Panc1 (cell line): ENCODE results near the gene XK. TPM values are rescaled to one million over a fixed set of nuclear protein-coding genes. Genes with fewer than 3 reads are reported as not detected.

ENCODE experiments used
- ATAC-seq: fragments of 200-7000 bp; cut with Tn5 transposase; 2 replicates; pipeline ENCODE4 v1.9.1; 2020; ENCODE audit warnings: mild to moderate bottlenecking, moderate library complexity
- BruUV-seq: library from RNA; stranded (reverse); fragments of 400-500 nt; replicated peaks from 2 replicates; lab custom pipeline; 2021; lab: Mats Ljungman, UMichigan
- CTCF ChIA-PET: fragments of 300-600 bp; sonication (Branson Sonifier 250); formaldehyde crosslinking; loops from one replicate; lab custom pipeline; 2022; ENCODE audit warnings: antibody characterized with exemption; lab: Charles Lee
- POLR2A ChIA-PET: fragments of 300-600 bp; sonication (Branson Sonifier 250); formaldehyde crosslinking; loops from one replicate; lab custom pipeline; 2022; ENCODE audit warnings: antibody characterized with exemption; lab: Charles Lee
- DNase-seq: peaks from one replicate; pipeline ENCODE4 v3.0.0-alpha.2; 2010; ENCODE audit warnings: low read depth, low spot score
- H3K27ac ChIP-seq: 2 replicates; pipeline ENCODE4 v1.5.1; 2011; ENCODE audit warnings: mild to moderate bottlenecking, low read length, inconsistent platforms
- H3K27me3 ChIP-seq: fragments of 200-500 bp; sonication (Bioruptor generic); 2 replicates; pipeline ENCODE4 v1.6.0; 2014; ENCODE audit warnings: low read length, inconsistent platforms; ENCODE audit not compliant: control insufficient read depth, insufficient read depth
- H3K36me3 ChIP-seq: fragments of 200-500 bp; sonication (Bioruptor generic); 2 replicates; pipeline ENCODE4 v1.5.1; 2014; ENCODE audit warnings: inconsistent platforms, mild to moderate bottlenecking, low read length, moderate library complexity; ENCODE audit not compliant: control insufficient read depth, insufficient read depth
- H3K4me1 ChIP-seq: 2 replicates; pipeline ENCODE4 v1.5.1; 2011; ENCODE audit warnings: inconsistent platforms, mild to moderate bottlenecking, low read length, moderate library complexity; ENCODE audit not compliant: control insufficient read depth, insufficient read depth
- H3K4me3 ChIP-seq, 2 experiments: 2 replicates each; pipeline ENCODE4 v1.5.1; 2011 to 2012; ENCODE audit warnings: low read depth in 2 of 2, low read length in 2 of 2, mild to moderate bottlenecking in 2 of 2, inconsistent platforms in 1 of 2, moderate library complexity in 1 of 2
- H3K9me3 ChIP-seq: fragments of 200-500 bp; sonication (Bioruptor generic); 2 replicates; pipeline ENCODE4 v1.5.1; 2014; ENCODE audit warnings: low read depth, mild to moderate bottlenecking, inconsistent platforms, low read length, moderate library complexity; ENCODE audit not compliant: control insufficient read depth, insufficient read depth
- POLR2AphosphoS5 ChIP-seq: IDR thresholded peaks from 2 replicates; pipeline ENCODE4 v1.6.1; 2012; ENCODE audit warnings: mild to moderate bottlenecking, low read depth, low read length, moderate library complexity
- SIN3A ChIP-seq: IDR thresholded peaks from 2 replicates; pipeline ENCODE4 v1.6.1; 2012; ENCODE audit warnings: low read depth, mild to moderate bottlenecking, low read length, moderate library complexity, borderline replicate concordance; ENCODE audit not compliant: insufficient read depth
- TCF7L2 ChIP-seq: IDR thresholded peaks from 2 replicates; pipeline ENCODE4 v1.6.1; 2011; ENCODE audit warnings: mild to moderate bottlenecking, low read depth, low read length, inconsistent platforms
- in situ Hi-C: cut with HindIII; loops from 2 replicates; pipeline ENCODE4 v1.10.0; 2016; ENCODE audit warnings: low sequenced_read_pairs, low pct_unique_long_range_greater_than_20kb
- intact Hi-C: fragments of 100-400 bp; cut with micrococcal nuclease; formaldehyde crosslinking; loops from one replicate; pipeline ENCODE4 v1.10.0; 2022; ENCODE audit not compliant: unreplicated experiment
- total RNA-seq: library from RNA; stranded (reverse); gene quantifications from one replicate; pipeline ENCODE4 v1.2.1, GENCODE V29; 2021; ENCODE audit not compliant: unreplicated experiment
- TF ChIP-seq, protein P1 (sequence below), 2 experiments: IDR thresholded peaks; 2 replicates each; pipeline ENCODE4 v1.6.1; 2011 to 2012; ENCODE audit warnings: low read depth in 2 of 2, control low read depth in 1 of 2, low read length in 1 of 2, mild to moderate bottlenecking in 1 of 2, moderate library complexity in 1 of 2; ENCODE audit not compliant: insufficient read depth in 1 of 2
- TF ChIP-seq, protein P2 (sequence below): fragments of 450-650 bp; IDR thresholded peaks from 2 replicates; pipeline ENCODE4 v1.5.1; 2017; ENCODE audit warnings: mild to moderate bottlenecking

Gene XK
- total RNA-seq, 1 experiment from 2014 or later = 1.3 TPM

DNA sequence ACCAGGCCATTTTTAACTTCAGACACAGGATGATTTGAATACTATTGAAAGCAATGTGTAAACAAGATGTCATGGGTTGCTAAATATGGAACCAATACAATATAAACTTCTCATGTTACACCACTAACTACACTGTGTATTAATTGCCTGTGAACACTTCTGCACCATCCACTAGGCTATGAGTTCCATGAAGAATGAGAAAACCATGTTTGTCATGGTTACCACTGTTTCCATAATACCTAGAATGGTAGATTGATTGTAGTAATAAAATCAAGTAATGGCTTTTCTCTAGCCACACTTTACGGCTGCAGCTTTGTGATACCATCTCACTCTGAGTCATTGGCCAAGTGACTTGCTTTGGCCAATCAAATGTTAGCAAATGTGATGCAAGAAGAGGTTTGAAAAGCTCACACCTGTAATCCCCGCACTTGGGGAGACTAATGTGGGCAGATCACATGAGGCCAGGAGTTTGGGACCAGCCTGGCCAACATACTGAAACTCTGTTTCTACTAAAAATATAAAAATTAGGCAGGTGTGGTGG, 74.4 kb downstream of the XK start:
- intact Hi-C loops (no loop called here), in situ Hi-C loops (no loop called here)
- Histone ChIP-seq H3K9me3 (no peaks in the 10 kb centered on the region), H3K27me3 (no peaks in the 10 kb centered on the region), H3K36me3 (no peaks in the 10 kb centered on the region), H3K4me1 (no peaks in the 10 kb centered on the region), H3K4me3 (no peak overlapping the region), H3K27ac (no peak overlapping the region)
- BruUV-seq = no TSS peak
- ATAC-seq = no peak
- ChIA-PET CTCF (no interaction called here), POLR2A (no interaction called here)
- no peak for DNase-seq
- TF ChIP-seq, protein P1, sequence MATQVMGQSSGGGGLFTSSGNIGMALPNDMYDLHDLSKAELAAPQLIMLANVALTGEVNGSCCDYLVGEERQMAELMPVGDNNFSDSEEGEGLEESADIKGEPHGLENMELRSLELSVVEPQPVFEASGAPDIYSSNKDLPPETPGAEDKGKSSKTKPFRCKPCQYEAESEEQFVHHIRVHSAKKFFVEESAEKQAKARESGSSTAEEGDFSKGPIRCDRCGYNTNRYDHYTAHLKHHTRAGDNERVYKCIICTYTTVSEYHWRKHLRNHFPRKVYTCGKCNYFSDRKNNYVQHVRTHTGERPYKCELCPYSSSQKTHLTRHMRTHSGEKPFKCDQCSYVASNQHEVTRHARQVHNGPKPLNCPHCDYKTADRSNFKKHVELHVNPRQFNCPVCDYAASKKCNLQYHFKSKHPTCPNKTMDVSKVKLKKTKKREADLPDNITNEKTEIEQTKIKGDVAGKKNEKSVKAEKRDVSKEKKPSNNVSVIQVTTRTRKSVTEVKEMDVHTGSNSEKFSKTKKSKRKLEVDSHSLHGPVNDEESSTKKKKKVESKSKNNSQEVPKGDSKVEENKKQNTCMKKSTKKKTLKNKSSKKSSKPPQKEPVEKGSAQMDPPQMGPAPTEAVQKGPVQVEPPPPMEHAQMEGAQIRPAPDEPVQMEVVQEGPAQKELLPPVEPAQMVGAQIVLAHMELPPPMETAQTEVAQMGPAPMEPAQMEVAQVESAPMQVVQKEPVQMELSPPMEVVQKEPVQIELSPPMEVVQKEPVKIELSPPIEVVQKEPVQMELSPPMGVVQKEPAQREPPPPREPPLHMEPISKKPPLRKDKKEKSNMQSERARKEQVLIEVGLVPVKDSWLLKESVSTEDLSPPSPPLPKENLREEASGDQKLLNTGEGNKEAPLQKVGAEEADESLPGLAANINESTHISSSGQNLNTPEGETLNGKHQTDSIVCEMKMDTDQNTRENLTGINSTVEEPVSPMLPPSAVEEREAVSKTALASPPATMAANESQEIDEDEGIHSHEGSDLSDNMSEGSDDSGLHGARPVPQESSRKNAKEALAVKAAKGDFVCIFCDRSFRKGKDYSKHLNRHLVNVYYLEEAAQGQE (IDR thresholded peaks at IDR 0.05; ENCODE audit: insufficient read depth in 1 of 2, low read depth in 2 of 2, low read length in 1 of 2) = no peak
- TF ChIP-seq POLR2AphosphoS5 (no peak), TCF7L2 (no peak), SIN3A (no peak)
- TF ChIP-seq, protein P2, sequence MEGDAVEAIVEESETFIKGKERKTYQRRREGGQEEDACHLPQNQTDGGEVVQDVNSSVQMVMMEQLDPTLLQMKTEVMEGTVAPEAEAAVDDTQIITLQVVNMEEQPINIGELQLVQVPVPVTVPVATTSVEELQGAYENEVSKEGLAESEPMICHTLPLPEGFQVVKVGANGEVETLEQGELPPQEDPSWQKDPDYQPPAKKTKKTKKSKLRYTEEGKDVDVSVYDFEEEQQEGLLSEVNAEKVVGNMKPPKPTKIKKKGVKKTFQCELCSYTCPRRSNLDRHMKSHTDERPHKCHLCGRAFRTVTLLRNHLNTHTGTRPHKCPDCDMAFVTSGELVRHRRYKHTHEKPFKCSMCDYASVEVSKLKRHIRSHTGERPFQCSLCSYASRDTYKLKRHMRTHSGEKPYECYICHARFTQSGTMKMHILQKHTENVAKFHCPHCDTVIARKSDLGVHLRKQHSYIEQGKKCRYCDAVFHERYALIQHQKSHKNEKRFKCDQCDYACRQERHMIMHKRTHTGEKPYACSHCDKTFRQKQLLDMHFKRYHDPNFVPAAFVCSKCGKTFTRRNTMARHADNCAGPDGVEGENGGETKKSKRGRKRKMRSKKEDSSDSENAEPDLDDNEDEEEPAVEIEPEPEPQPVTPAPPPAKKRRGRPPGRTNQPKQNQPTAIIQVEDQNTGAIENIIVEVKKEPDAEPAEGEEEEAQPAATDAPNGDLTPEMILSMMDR = no peak

DNA sequence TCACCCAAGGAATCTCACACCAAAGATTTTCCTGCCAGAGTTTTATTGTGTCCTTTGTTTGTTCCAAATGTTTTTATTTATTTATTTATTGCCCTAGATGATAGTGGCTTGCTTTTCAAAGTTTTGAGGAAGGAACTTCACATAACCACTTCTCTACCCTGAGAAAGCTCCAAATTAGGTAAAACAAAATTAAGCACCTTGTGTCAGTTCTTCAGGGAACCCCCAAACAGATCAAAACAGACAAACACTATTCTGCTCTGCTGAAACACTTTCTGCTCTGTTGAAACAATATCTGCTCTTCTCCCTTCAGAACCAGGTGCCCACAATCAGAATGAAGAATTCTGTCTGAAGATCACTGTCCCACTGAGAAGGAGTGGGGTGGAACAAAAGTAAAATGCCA, 77.8 kb downstream of the XK start:
- no peaks in the 10 kb centered on the region for H3K9me3 ChIP-seq
- H3K4me3 ChIP-seq = no peak overlapping the region
- no peak for ATAC-seq
- BruUV-seq = no TSS peak
- in situ Hi-C loops = no loop called here
- H3K36me3 ChIP-seq = no peaks in the 10 kb centered on the region
- CTCF ChIA-PET = no interaction called here
- POLR2A ChIA-PET = no interaction called here
- intact Hi-C loops = no loop called here
- H3K27ac ChIP-seq = no peak overlapping the region
- no peak for DNase-seq
- no peaks in the 10 kb centered on the region for H3K27me3 ChIP-seq
- TF ChIP-seq POLR2AphosphoS5 = no peak
- TF ChIP-seq, protein P1 (IDR thresholded peaks at IDR 0.05; ENCODE audit: insufficient read depth in 1 of 2, low read depth in 2 of 2, low read length in 1 of 2) = no peak
- TF ChIP-seq, protein P2 = no peak
- no peak for TF ChIP-seq SIN3A
- TF ChIP-seq TCF7L2 = no peak
- no peaks in the 10 kb centered on the region for H3K4me1 ChIP-seq
